Common myeloid progenitor, CD34-positive (primary cell): Measurements from ENCODE around the gene BANK1.

Experiments used
- CTCF ChIA-PET: fragments of 350-600 bp; sonication (Branson Sonifier 250); formaldehyde crosslinking; loops from one replicate; lab custom pipeline; 2021; ENCODE audit warnings: antibody characterized with exemption; lab: Charles Lee
- POLR2A ChIA-PET: fragments of 350-600 bp; sonication (Branson Sonifier 250); formaldehyde crosslinking; loops from one replicate; lab custom pipeline; 2021; ENCODE audit warnings: antibody characterized with exemption; lab: Charles Lee
- DNase-seq, 3 donors: peaks; one replicate each; pipeline versions ENCODE4 v3.0.0 to v3.0.0-alpha.2; 2013
- H3K27ac ChIP-seq, 2 experiments: 1 replicate in 1 of 2; 2 replicates in 1 of 2; pipeline ENCODE4 v1.7.0; 2013; ENCODE audit warnings: inconsistent platforms in 2 of 2, low read length in 2 of 2, mild to moderate bottlenecking in 2 of 2, low read depth in 1 of 2, moderate library complexity in 1 of 2; ENCODE audit not compliant: severe bottlenecking in 2 of 2, insufficient read depth in 1 of 2, poor library complexity in 1 of 2
- H3K27me3 ChIP-seq, 5 experiments: replicated peaks in 2 of 5; 1 replicate in 3 of 5; 2 replicates in 2 of 5; pipeline versions ENCODE4 v1.6.1 to v1.7.0; 2013; ENCODE audit warnings: low read length in 4 of 5, mild to moderate bottlenecking in 2 of 5, moderate library complexity in 2 of 5, inconsistent platforms in 1 of 5; ENCODE audit not compliant: insufficient read depth in 5 of 5, control insufficient read depth in 4 of 5
- H3K36me3 ChIP-seq, 4 experiments: 1 replicate in 2 of 4; 2 replicates in 2 of 4; pipeline versions ENCODE4 v1.6.1 to v1.7.0; 2013; ENCODE audit warnings: low read length in 3 of 4, control low read depth in 1 of 4, mild to moderate bottlenecking in 1 of 4; ENCODE audit not compliant: control insufficient read depth in 4 of 4, insufficient read depth in 4 of 4
- H3K4me1 ChIP-seq, 4 experiments: 1 replicate in 3 of 4; 2 replicates in 1 of 4; pipeline versions ENCODE4 v1.6.1 to v1.7.1; 2013; ENCODE audit warnings: low read length in 3 of 4, mild to moderate bottlenecking in 3 of 4, control low read depth in 1 of 4, inconsistent platforms in 1 of 4, moderate library complexity in 1 of 4; ENCODE audit not compliant: control insufficient read depth in 4 of 4, insufficient read depth in 4 of 4; ENCODE audit errors: control extremely low read depth in 1 of 4
- H3K4me3 ChIP-seq, 7 experiments: 1 replicate in 4 of 7; 2 replicates in 3 of 7; pipeline versions ENCODE4 v1.5.1 to v1.7.0; 2013; ENCODE audit warnings: mild to moderate bottlenecking in 7 of 7, low read length in 6 of 7, moderate library complexity in 6 of 7, inconsistent platforms in 2 of 7, low read depth in 2 of 7, control low read depth in 1 of 7; ENCODE audit not compliant: insufficient read depth in 4 of 7, control insufficient read depth in 1 of 7; ENCODE audit errors: extremely low read depth in 1 of 7
- H3K9me3 ChIP-seq, 5 experiments: 1 replicate in 4 of 5; 2 replicates in 1 of 5; pipeline versions ENCODE4 v1.6.1 to v1.7.1; 2013; ENCODE audit warnings: low read length in 4 of 5, mild to moderate bottlenecking in 2 of 5, inconsistent platforms in 1 of 5, low read depth in 1 of 5, moderate library complexity in 1 of 5; ENCODE audit not compliant: control insufficient read depth in 4 of 5, insufficient read depth in 2 of 5; ENCODE audit errors: control extremely low read depth in 1 of 5
- WGBS: methylation state at CpG from one replicate; pipeline ENCODE4 v1.1.5; 2013; ENCODE audit not compliant: insufficient coverage; 5-methylcytosine and 5-hydroxymethylcytosine counted together

BANK1 gene

GRCh38 chr4:102055805-102056204 is 265.3 kb downstream of the BANK1 start:
- Histone ChIP-seq H3K4me3 (no peak overlapping the region), H3K36me3 (no peaks in the 10 kb centered on the region), H3K9me3 (no peaks in the 10 kb centered on the region), H3K27ac (no peak overlapping the region), H3K27me3 (no peaks in the 10 kb centered on the region), H3K4me1 (no peaks in the 10 kb centered on the region)
- CTCF ChIA-PET: no interaction called here
- no peak for DNase-seq
- POLR2A ChIA-PET: no interaction called here

- CTCF ChIA-PET: no interaction called here
- no peaks in the 10 kb centered on the region for H3K36me3 ChIP-seq
- H3K9me3 ChIP-seq: no peaks in the 10 kb centered on the region
- H3K27ac ChIP-seq: no peak overlapping the region
- no peak for DNase-seq
- no peaks in the 10 kb centered on the region for H3K27me3 ChIP-seq
- 96% methylated on average over 3 of the region's 4 CpGs for WGBS
- POLR2A ChIA-PET: no interaction called here
- no peak overlapping the region for H3K4me3 ChIP-seq
- no peaks in the 10 kb centered on the region for H3K4me1 ChIP-seq
Measured at GRCh38 chr4:102057122-102057521, 266.6 kb downstream of the BANK1 start.

GRCh38 chr4:102061133-102061532 is 270.6 kb downstream of the BANK1 start:
- no peaks in the 10 kb centered on the region for H3K9me3 ChIP-seq
- DNase-seq: peak in 2 of 3 donors; percentile 3 to 6
- no CpG with 5 or more reads among the region's 1 CpG for WGBS
- H3K36me3 ChIP-seq: peaks cover 0 to 2% (median 0%) of the 10 kb centered on the region in 4 experiments
- H3K4me1 ChIP-seq: no peaks in the 10 kb centered on the region
- CTCF ChIA-PET: no interaction called here
- POLR2A ChIA-PET: no interaction called here
- H3K27ac ChIP-seq: no peak overlapping the region
- H3K4me3 ChIP-seq: no peak overlapping the region
- H3K27me3 ChIP-seq: no peaks in the 10 kb centered on the region

GRCh38 chr4:102064747-102065442 is 274.4 kb downstream of the BANK1 start:
- Histone ChIP-seq H3K9me3 (no peaks in the 10 kb centered on the region), H3K4me1 (no peaks in the 10 kb centered on the region), H3K27ac (no peak overlapping the region), H3K27me3 (no peaks in the 10 kb centered on the region), H3K36me3 (peaks cover 0 to 2% (median 0%) of the 10 kb centered on the region in 4 experiments), H3K4me3 (no peak overlapping the region)
- no peak for DNase-seq
- ChIA-PET CTCF (no interaction called here), POLR2A (no interaction called here)

- no peak for DNase-seq
- no CpG with 5 or more reads among the region's 1 CpG for WGBS
Measured at GRCh38 chr4:102076622-102077021, 286.1 kb downstream of the BANK1 start.

GRCh38 chr4:102080184-102080583 is 289.7 kb downstream of the BANK1 start:
- H3K9me3 ChIP-seq: no peaks in the 10 kb centered on the region
- DNase-seq: no peak
- WGBS: 100% methylated on average over 1 of the region's 2 CpGs
- ChIA-PET POLR2A (no interaction called here), CTCF (no interaction called here)
- H3K4me1 ChIP-seq: no peaks in the 10 kb centered on the region
- H3K27me3 ChIP-seq: no peaks in the 10 kb centered on the region
- H3K4me3 ChIP-seq: no peak overlapping the region
- no peak overlapping the region for H3K27ac ChIP-seq
- H3K36me3 ChIP-seq: no peaks in the 10 kb centered on the region

More at GRCh38 chr4:102076622-102077021, 286.1 kb downstream of the BANK1 start:
- CTCF ChIA-PET: no interaction called here
- no peaks in the 10 kb centered on the region for H3K4me1 ChIP-seq
- POLR2A ChIA-PET: no interaction called here
- H3K36me3 ChIP-seq: no peaks in the 10 kb centered on the region
- H3K27me3 ChIP-seq: no peaks in the 10 kb centered on the region
- H3K9me3 ChIP-seq: no peaks in the 10 kb centered on the region
- H3K4me3 ChIP-seq: no peak overlapping the region
- no peak overlapping the region for H3K27ac ChIP-seq

- Histone ChIP-seq H3K27me3 (no peaks in the 10 kb centered on the region), H3K36me3 (no peaks in the 10 kb centered on the region), H3K27ac (no peak overlapping the region), H3K4me3 (no peak overlapping the region), H3K9me3 (peaks cover 0 to 4% (median 0%) of the 10 kb centered on the region in 5 experiments), H3K4me1 (no peaks in the 10 kb centered on the region)
- DNase-seq: no peak
- CTCF ChIA-PET: no interaction called here
- POLR2A ChIA-PET: no interaction called here
- WGBS: no CpG with 5 or more reads among the region's 5 CpGs
Measured at GRCh38 chr4:102089850-102090621, 299.5 kb downstream of the BANK1 start.
